Thyroid gland (tissue), 4 donors: ENCODE results near the gene DAB2IP. TPM values are rescaled to one million over a fixed set of nuclear protein-coding genes. Genes with fewer than 3 reads are reported as not detected.

Experiments used
- DNase-seq, 2 donors: peaks; one replicate each; pipeline ENCODE4 v3.0.0-alpha.2; 2019
- H3K27ac ChIP-seq, 3 donors: fragments of 200-600 bp; sonication (generic); 1 replicate in 2 of 3; 2 replicates in 1 of 3; pipeline ENCODE4 v1.5.1; 2016 to 2019; ENCODE audit warnings: mild to moderate bottlenecking in 1 of 3, moderate library complexity in 1 of 3
- H3K27me3 ChIP-seq: fragments of 200-600 bp; sonication (generic); one replicate; pipeline ENCODE4 v1.5.1; 2019
- H3K36me3 ChIP-seq, 2 donors: fragments of 200-600 bp; sonication (generic); one replicate each; pipeline ENCODE4 v1.5.1; 2016 to 2019
- H3K4me1 ChIP-seq, 2 donors: fragments of 200-600 bp; sonication (generic); one replicate each; pipeline ENCODE4 v1.5.1; 2017 to 2019
- H3K4me3 ChIP-seq, 3 donors: fragments of 200-600 bp; sonication (generic); replicated peaks in 1 of 3; 1 replicate in 2 of 3; 2 replicates in 1 of 3; pipeline ENCODE4 v1.5.1; 2016; ENCODE audit warnings: mild to moderate bottlenecking in 1 of 3
- H3K9me3 ChIP-seq: fragments of 200-600 bp; sonication (generic); one replicate; pipeline ENCODE4 v1.5.1; 2017
- CTCF ChIP-seq, 6 experiments: fragments of 200-600 bp in 3 of 6; fragments of 450-650 bp in 3 of 6; sonication (generic) in 3 of 6; IDR thresholded peaks; one replicate each; pipeline ENCODE4 v1.5.1; 2016 to 2019; ENCODE audit warnings: antibody characterized with exemption in 6 of 6, mild to moderate bottlenecking in 2 of 6, inconsistent platforms in 1 of 6, moderate library complexity in 1 of 6
- POLR2A ChIP-seq, 2 donors: fragments of 450-650 bp; IDR thresholded peaks; one replicate each; pipeline ENCODE4 v1.6.1; 2017; ENCODE audit warnings: antibody characterized with exemption in 2 of 2, mild to moderate bottlenecking in 2 of 2, moderate library complexity in 1 of 2
- WGBS, 2 donors: methylation state at CpG; one replicate each; pipeline ENCODE4 v1.1.5; 2017; 5-methylcytosine and 5-hydroxymethylcytosine counted together
- intact Hi-C: fragments of 100-400 bp; cut with DNase I; formaldehyde crosslinking; loops from one replicate; pipeline ENCODE4 v1.15.1; 2023
- total RNA-seq, 4 donors: library from RNA; depleted of rRNA; stranded (reverse); fragments of >200 nt; gene quantifications; one replicate each; pipeline ENCODE4 v1.2.3, GENCODE V29; 2016

Gene DAB2IP
- total RNA-seq, 4 donors from 2014 or later, result 26.0 to 48.5 (median 38.2) TPM

GRCh38 chr9:121667214-121667613 lies 15.8 kb downstream of the DAB2IP start:
- 94 to 96% methylated on average over 6 of the region's 6 CpGs for WGBS, 2 donors
- Histone ChIP-seq H3K36me3 (no peaks in the 10 kb centered on the region), H3K4me1 (no peaks in the 10 kb centered on the region), H3K27ac (no peak overlapping the region), H3K4me3 (no peak overlapping the region), H3K27me3 (no peaks in the 10 kb centered on the region), H3K9me3 (no peaks in the 10 kb centered on the region)
- intact Hi-C loops, result no loop called here
- TF ChIP-seq POLR2A (IDR thresholded peaks at IDR 0.05) (no peak), CTCF (IDR thresholded peaks at IDR 0.05) (no peak)
- DNase-seq, result no peak

DNA sequence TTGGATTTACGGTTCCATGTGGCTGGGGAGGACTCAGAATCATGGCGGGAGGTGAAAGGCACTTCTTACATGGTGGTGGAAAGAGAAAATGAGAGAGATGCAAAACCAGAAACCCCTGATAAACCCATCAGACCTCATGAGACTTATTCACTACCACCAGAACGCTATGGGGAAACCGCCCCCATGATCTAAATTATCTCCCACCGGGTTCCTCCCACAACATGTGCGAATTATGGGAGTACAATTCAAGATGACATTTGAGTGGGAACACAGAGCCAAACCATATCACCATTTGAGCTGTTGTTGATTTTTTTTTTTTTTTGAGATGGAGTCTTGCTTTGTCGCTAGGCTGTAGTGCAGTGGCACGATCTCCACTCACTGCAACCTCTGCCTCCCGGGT lies 16.5 kb downstream of the DAB2IP start:
- TF ChIP-seq CTCF (IDR thresholded peaks at IDR 0.05), result no peak
- TF ChIP-seq POLR2A (IDR thresholded peaks at IDR 0.05), result no peak
- H3K27me3 ChIP-seq, result no peaks in the 10 kb centered on the region
- no peak for DNase-seq

GRCh38 chr9:121670431-121670830 lies 19.0 kb downstream of the DAB2IP start:
- DNase-seq, result peak; percentile 24 to 28
- WGBS, 2 donors, result 86 to 93% methylated on average over 5 of the region's 5 CpGs
- peaks cover 0 to 2% of the 10 kb centered on the region in 2 donors for H3K4me1 ChIP-seq

More for the DNA sequence above, 16.5 kb downstream of the DAB2IP start:
- Histone ChIP-seq H3K27ac (no peak overlapping the region), H3K4me1 (no peaks in the 10 kb centered on the region), H3K36me3 (no peaks in the 10 kb centered on the region), H3K4me3 (no peak overlapping the region), H3K9me3 (no peaks in the 10 kb centered on the region)
- 95 to 96% methylated on average over 9 of the region's 9 CpGs for WGBS, 2 donors
- intact Hi-C loops, result no loop called here

GRCh38 chr9:121671612-121672155 lies 20.2 kb downstream of the DAB2IP start:
- intact Hi-C loops, result no loop called here
- Histone ChIP-seq H3K9me3 (no peaks in the 10 kb centered on the region), H3K4me1 (peaks cover 0 to 15% of the 10 kb centered on the region in 2 donors), H3K4me3 (no peak overlapping the region), H3K27ac (no peak overlapping the region), H3K27me3 (no peaks in the 10 kb centered on the region), H3K36me3 (no peaks in the 10 kb centered on the region)
- TF ChIP-seq CTCF (IDR thresholded peaks at IDR 0.05) (no peak), POLR2A (IDR thresholded peaks at IDR 0.05) (no peak)
- DNase-seq, result no peak
- 68 to 77% methylated on average over 5 of the region's 5 CpGs for WGBS, 2 donors

More at GRCh38 chr9:121670431-121670830, 19.0 kb downstream of the DAB2IP start:
- TF ChIP-seq POLR2A (IDR thresholded peaks at IDR 0.05) (no peak), CTCF (IDR thresholded peaks at IDR 0.05) (no peak)
- H3K4me3 ChIP-seq, result no peak overlapping the region
- no peaks in the 10 kb centered on the region for H3K27me3 ChIP-seq
- no peaks in the 10 kb centered on the region for H3K36me3 ChIP-seq
- H3K27ac ChIP-seq, result no peak overlapping the region
- intact Hi-C loops, result no loop called here
- H3K9me3 ChIP-seq, result no peaks in the 10 kb centered on the region

GRCh38 chr9:121672213-121672612 lies 20.8 kb downstream of the DAB2IP start:
- Histone ChIP-seq H3K36me3 (no peaks in the 10 kb centered on the region), H3K27me3 (no peaks in the 10 kb centered on the region), H3K4me1 (peaks cover 0 to 15% of the 10 kb centered on the region in 2 donors), H3K27ac (no peak overlapping the region), H3K4me3 (no peak overlapping the region), H3K9me3 (no peaks in the 10 kb centered on the region)
- TF ChIP-seq CTCF (IDR thresholded peaks at IDR 0.05) (no peak), POLR2A (IDR thresholded peaks at IDR 0.05) (no peak)
- 84 to 92% methylated on average over 7 of the region's 7 CpGs for WGBS, 2 donors
- intact Hi-C loops, result no loop called here
- no peak for DNase-seq
